PC-3 (cell line): ENCODE measurements around the gene ANKFN1. TPM values are rescaled to one million over a fixed set of nuclear protein-coding genes. Genes with fewer than 3 reads are reported as not detected.

Source experiments
- ATAC-seq: fragments of 200-7000 bp; cut with Tn5 transposase; 2 replicates; pipeline ENCODE4 v1.9.1; 2020; ENCODE audit warnings: mild to moderate bottlenecking, moderate library complexity
- BruUV-seq: library from RNA; stranded (reverse); fragments of 400-500 nt; replicated peaks from 2 replicates; lab custom pipeline; 2021; lab: Mats Ljungman, UMichigan
- CTCF ChIA-PET: fragments of 300-600 bp; sonication (Branson Sonifier 250); formaldehyde crosslinking; loops from one replicate; lab custom pipeline; 2022; ENCODE audit warnings: antibody characterized with exemption; lab: Charles Lee
- POLR2A ChIA-PET: fragments of 300-600 bp; sonication (Branson Sonifier 250); formaldehyde crosslinking; loops from one replicate; lab custom pipeline; 2022; ENCODE audit warnings: antibody characterized with exemption; ENCODE audit not compliant: unreplicated experiment; lab: Charles Lee
- DNase-seq: peaks from one replicate; pipeline ENCODE4 v3.0.0-alpha.2; 2015
- H2AFZ ChIP-seq: fragments of 300-600 bp; sonication (generic); 2 replicates; pipeline ENCODE4 v1.6.0; 2016; ENCODE audit warnings: antibody characterized with exemption, low read length
- H3F3A ChIP-seq: fragments of 300-600 bp; sonication (generic); one replicate; pipeline ENCODE4 v1.6.0; 2017; ENCODE audit warnings: antibody characterized with exemption, low read length, control low read depth, mild to moderate bottlenecking; ENCODE audit not compliant: unreplicated experiment
- H3K27ac ChIP-seq: fragments of 300-600 bp; sonication (generic); 2 replicates; pipeline ENCODE4 v1.5.1; 2016; ENCODE audit warnings: mild to moderate bottlenecking, low read length
- H3K27me3 ChIP-seq: fragments of 300-600 bp; sonication (generic); 2 replicates; pipeline ENCODE4 v1.6.1; 2016; ENCODE audit warnings: low read length, mixed read lengths
- H3K36me3 ChIP-seq: fragments of 300-600 bp; sonication (generic); 2 replicates; pipeline ENCODE4 v1.6.1; 2016; ENCODE audit warnings: low read depth, mixed run types, low read length, mixed read lengths
- H3K4me1 ChIP-seq: fragments of 300-600 bp; sonication (generic); 2 replicates; pipeline ENCODE4 v1.5.1; 2016; ENCODE audit warnings: low read length; ENCODE audit not compliant: insufficient read depth
- H3K4me2 ChIP-seq: fragments of 300-600 bp; sonication (generic); 2 replicates; pipeline ENCODE4 v1.6.0; 2016; ENCODE audit warnings: low read length
- H3K4me3 ChIP-seq: fragments of 300-600 bp; sonication (generic); 2 replicates; pipeline ENCODE4 v1.5.1; 2016; ENCODE audit warnings: mild to moderate bottlenecking, low read length, mixed read lengths
- H3K79me2 ChIP-seq: fragments of 300-600 bp; sonication (generic); 2 replicates; pipeline ENCODE4 v1.6.1; 2017; ENCODE audit warnings: low read length, mixed read lengths
- H3K9ac ChIP-seq: fragments of 300-600 bp; sonication (generic); 2 replicates; pipeline ENCODE4 v1.6.0; 2016; ENCODE audit warnings: mild to moderate bottlenecking, low read length
- H3K9me2 ChIP-seq: fragments of 300-600 bp; sonication (generic); replicated peaks from 2 replicates; pipeline ENCODE4 v1.6.1; 2016; ENCODE audit warnings: mixed run types, low read length, mixed read lengths
- H3K9me3 ChIP-seq: fragments of 300-600 bp; sonication (generic); 2 replicates; pipeline ENCODE4 v1.6.1; 2016; ENCODE audit warnings: low read length, mixed read lengths
- H4K20me1 ChIP-seq: fragments of 300-600 bp; sonication (generic); 2 replicates; pipeline ENCODE4 v1.6.1; 2016; ENCODE audit warnings: low read length, mixed read lengths
- CTCF ChIP-seq: fragments of 300-600 bp; sonication (generic); conservative IDR thresholded peaks from 2 replicates; pipeline ENCODE4 v1.5.1; 2017; ENCODE audit warnings: antibody characterized with exemption, low read depth, mild to moderate bottlenecking, low read length
- EZH2 ChIP-seq: fragments of 300-600 bp; sonication (generic); IDR thresholded peaks from one replicate; pipeline ENCODE4 v1.6.1; 2017; ENCODE audit warnings: antibody characterized with exemption, mild to moderate bottlenecking, low read length; ENCODE audit not compliant: unreplicated experiment
- EZH2phosphoT487 ChIP-seq: fragments of 300-600 bp; sonication (generic); IDR thresholded peaks from 2 replicates; pipeline ENCODE4 v1.6.1; 2018; ENCODE audit warnings: mild to moderate bottlenecking, antibody characterized with exemption, low read length, borderline replicate concordance
- intact Hi-C: fragments of 100-400 bp; cut with micrococcal nuclease; formaldehyde crosslinking; loops from 2 replicates; pipeline ENCODE4 v1.9.0; 2023
- total RNA-seq: library from RNA; depleted of rRNA; stranded (reverse); fragments of >200 nt; gene quantifications from 2 replicates; pipeline ENCODE4 v1.2.3, GENCODE V29; 2014

Gene ANKFN1
- total RNA-seq, 1 experiment from 2014 or later: not detected

- CTCF ChIA-PET: no interaction called here
- BruUV-seq: no TSS peak
These were observed 404.8 kb downstream of the ANKFN1 start for GRCh38 chr17:56558088-56558487.

More at GRCh38 chr17:56558088-56558487, 404.8 kb downstream of the ANKFN1 start:
- TF ChIP-seq CTCF (no peak), EZH2phosphoT487 (no peak), EZH2 (no peak)
- no peaks in the 10 kb centered on the region for H3K36me3 ChIP-seq
- DNase-seq (no peak), ATAC-seq (no peak)
- no peak overlapping the region for H3K27ac ChIP-seq
- H3F3A ChIP-seq: no peaks in the 10 kb centered on the region
- POLR2A ChIA-PET: no interaction called here
- H3K9ac ChIP-seq: no peak overlapping the region
- no peaks in the 10 kb centered on the region for H3K79me2 ChIP-seq
- H4K20me1 ChIP-seq: no peaks in the 10 kb centered on the region
- H3K27me3 ChIP-seq: peaks cover 48% of the 10 kb centered on the region
- no peak overlapping the region for H3K4me3 ChIP-seq
- H3K9me3 ChIP-seq: no peaks in the 10 kb centered on the region
- H3K4me2 ChIP-seq: no peak overlapping the region
- H3K9me2 ChIP-seq: no peaks in the 10 kb centered on the region
- H2AFZ ChIP-seq: no peak overlapping the region
- H3K4me1 ChIP-seq: no peaks in the 10 kb centered on the region
- intact Hi-C loops: no loop called here
